HEK293 (cell line): ENCODE data around the gene WWTR1.

Experiments
- CTCF ChIA-PET: fragments of 350-600 bp; formaldehyde crosslinking; extraction: SDS; loops from one replicate; lab custom pipeline; 2021; ENCODE audit warnings: antibody characterized with exemption; lab: Yijun Ruan, JAX
- POLR2A ChIA-PET: fragments of 300-600 bp; formaldehyde crosslinking; extraction: SDS; loops from one replicate; lab custom pipeline; 2020; ENCODE audit warnings: antibody characterized with exemption, inconsistent platforms; lab: Yijun Ruan, JAX
- H3K27ac ChIP-seq: fragments of 200-500 bp; sonication (Bioruptor generic); 2 replicates; pipeline ENCODE4 v1.5.1; 2014; ENCODE audit warnings: low read depth, low read length, control low read depth, inconsistent platforms; ENCODE audit errors: extremely low read depth
- H3K36me3 ChIP-seq, 2 experiments: fragments of 200-500 bp in 1 of 2; sonication (Bioruptor generic) in 1 of 2; 1 replicate in 1 of 2; 2 replicates in 1 of 2; pipeline ENCODE4 v1.5.1; 2014 to 2017; ENCODE audit warnings: inconsistent platforms in 2 of 2, low read length in 2 of 2; ENCODE audit not compliant: control insufficient read depth in 2 of 2, insufficient read depth in 1 of 2
- H3K4me1 ChIP-seq: fragments of 200-500 bp; sonication (Bioruptor generic); 2 replicates; pipeline ENCODE4 v1.5.1; 2014; ENCODE audit warnings: mild to moderate bottlenecking, low read length, inconsistent platforms; ENCODE audit not compliant: control insufficient read depth, insufficient read depth
- H3K4me3 ChIP-seq: 2 replicates; pipeline ENCODE4 v1.5.1; 2011; ENCODE audit warnings: low read depth, mild to moderate bottlenecking, control low read depth, low read length, moderate library complexity
- H3K9me3 ChIP-seq: fragments of 200-500 bp; sonication (Bioruptor generic); 2 replicates; pipeline ENCODE4 v1.5.1; 2014; ENCODE audit warnings: low read depth, low read length, inconsistent platforms; ENCODE audit not compliant: control insufficient read depth, insufficient read depth
- BCL11B ChIP-seq: fragments of 450-650 bp; formaldehyde crosslinking; IDR thresholded peaks from 2 replicates; pipeline ENCODE4 v1.5.1; 2016; ENCODE audit warnings: low read depth, missing biosample characterization, missing genetic modification characterization
- GFI1B ChIP-seq: fragments of 450-650 bp; formaldehyde crosslinking; IDR thresholded peaks from 2 replicates; pipeline ENCODE4 v1.5.1; 2016; ENCODE audit warnings: missing biosample characterization, missing genetic modification characterization
- KLF7 ChIP-seq: fragments of 450-650 bp; formaldehyde crosslinking; IDR thresholded peaks from 2 replicates; pipeline ENCODE4 v1.5.1; 2016; ENCODE audit warnings: missing biosample characterization, missing genetic modification characterization, borderline replicate concordance
- SALL2 ChIP-seq: fragments of 450-650 bp; formaldehyde crosslinking; IDR thresholded peaks from 2 replicates; pipeline ENCODE4 v1.5.0; 2017; ENCODE audit warnings: missing biosample characterization, mild to moderate bottlenecking, missing genetic modification characterization, borderline replicate concordance
- SP3 ChIP-seq: fragments of 450-650 bp; formaldehyde crosslinking; IDR thresholded peaks from 2 replicates; pipeline ENCODE4 v1.5.1; 2016; ENCODE audit warnings: missing biosample characterization, missing genetic modification characterization
- TRIM28 ChIP-seq: IDR thresholded peaks from 2 replicates; pipeline ENCODE4 v1.6.1; 2011; ENCODE audit warnings: low read length, control low read depth, borderline replicate concordance
- ZBTB48 ChIP-seq: fragments of 450-650 bp; formaldehyde crosslinking; IDR thresholded peaks from 2 replicates; pipeline ENCODE4 v1.5.1; 2016; ENCODE audit warnings: missing biosample characterization, missing genetic modification characterization
- ZNF140 ChIP-seq: fragments of 450-650 bp; formaldehyde crosslinking; IDR thresholded peaks from 2 replicates; pipeline ENCODE4 v1.5.1; 2016; ENCODE audit warnings: missing biosample characterization, missing genetic modification characterization
- ZNF155 ChIP-seq: fragments of 450-650 bp; formaldehyde crosslinking; IDR thresholded peaks from 2 replicates; pipeline ENCODE4 v1.5.1; 2016; ENCODE audit warnings: missing biosample characterization, missing genetic modification characterization
- ZNF169 ChIP-seq: fragments of 450-650 bp; formaldehyde crosslinking; IDR thresholded peaks from 2 replicates; pipeline ENCODE4 v1.5.1; 2016; ENCODE audit warnings: missing biosample characterization, missing genetic modification characterization
- ZNF239 ChIP-seq: fragments of 450-650 bp; formaldehyde crosslinking; IDR thresholded peaks from 2 replicates; pipeline ENCODE4 v1.5.1; 2016; ENCODE audit warnings: missing biosample characterization, missing genetic modification characterization
- ZNF366 ChIP-seq: fragments of 450-650 bp; formaldehyde crosslinking; conservative IDR thresholded peaks from 2 replicates; pipeline ENCODE4 v1.5.1; 2016; ENCODE audit warnings: missing biosample characterization, missing genetic modification characterization
- ZNF561 ChIP-seq: fragments of 450-650 bp; IDR thresholded peaks from 2 replicates; pipeline ENCODE4 v1.5.1; 2018; ENCODE audit warnings: missing biosample characterization, missing genetic modification characterization, borderline replicate concordance
- ZNF747 ChIP-seq: fragments of 450-650 bp; formaldehyde crosslinking; IDR thresholded peaks from 2 replicates; pipeline ENCODE4 v1.5.1; 2016; ENCODE audit warnings: missing biosample characterization, missing genetic modification characterization
- ZNF776 ChIP-seq: fragments of 450-650 bp; formaldehyde crosslinking; IDR thresholded peaks from 2 replicates; pipeline ENCODE4 v1.5.0; 2017; ENCODE audit warnings: missing biosample characterization, missing genetic modification characterization, borderline replicate concordance
- TF ChIP-seq, protein P1 (sequence below): fragments of 450-650 bp; formaldehyde crosslinking; IDR thresholded peaks from 2 replicates; pipeline ENCODE4 v1.5.1; 2017; ENCODE audit warnings: missing biosample characterization, missing genetic modification characterization
- TF ChIP-seq, protein P2 (sequence below): fragments of 450-650 bp; formaldehyde crosslinking; IDR thresholded peaks from 2 replicates; pipeline ENCODE4 v1.5.1; 2016; ENCODE audit warnings: missing biosample characterization, missing genetic modification characterization
- TF ChIP-seq, protein P3 (sequence below): fragments of 450-650 bp; formaldehyde crosslinking; IDR thresholded peaks from 2 replicates; pipeline ENCODE4 v1.5.1; 2016; ENCODE audit warnings: missing biosample characterization, missing genetic modification characterization

The WWTR1 gene

DNA sequence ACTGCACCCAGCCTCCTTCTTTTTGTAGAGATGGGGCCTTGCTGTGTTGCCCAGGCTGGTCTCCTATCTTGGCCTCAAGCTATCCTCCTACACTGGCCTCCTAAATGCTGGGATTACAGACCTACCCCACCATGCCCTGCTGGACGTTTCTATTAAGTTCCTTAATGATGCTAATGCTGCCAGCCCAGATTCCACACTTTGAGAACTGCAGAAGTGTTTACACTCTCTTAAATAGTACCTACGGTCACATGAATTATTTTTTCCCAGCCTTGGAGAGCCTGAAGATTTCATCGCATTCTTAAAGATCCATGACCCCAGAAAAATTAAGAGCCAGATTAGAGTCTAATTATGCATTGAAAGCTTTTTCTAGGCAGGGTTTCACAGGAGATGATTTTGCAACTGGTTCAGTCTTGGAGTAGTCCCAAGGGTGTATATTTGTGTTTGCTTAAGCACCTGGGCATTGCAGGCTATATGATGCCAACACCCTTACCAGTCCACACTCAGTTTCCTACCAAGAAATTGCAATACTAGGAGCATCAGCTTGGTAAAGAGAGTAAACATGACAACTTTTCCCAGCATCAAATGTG lies 146.7 kb downstream of the WWTR1 start:
- H3K27ac ChIP-seq: no peak overlapping the region
- no peaks in the 10 kb centered on the region for H3K9me3 ChIP-seq
- H3K4me3 ChIP-seq: no peak overlapping the region
- TF ChIP-seq ZNF561 (tag by site-specific recombination) (no peak), SALL2 (tag by site-specific recombination) (no peak), KLF7 (tag by site-specific recombination) (no peak), ZNF747 (tag by site-specific recombination) (no peak), ZNF776 (tag by site-specific recombination) (no peak), ZNF155 (tag by site-specific recombination) (no peak), ZNF169 (tag by site-specific recombination) (no peak), ZNF140 (tag by site-specific recombination) (no peak), ZNF239 (tag by site-specific recombination) (no peak), GFI1B (tag by site-specific recombination) (no peak), BCL11B (tag by site-specific recombination) (no peak), TRIM28 (no peak)
- TF ChIP-seq, protein P1, sequence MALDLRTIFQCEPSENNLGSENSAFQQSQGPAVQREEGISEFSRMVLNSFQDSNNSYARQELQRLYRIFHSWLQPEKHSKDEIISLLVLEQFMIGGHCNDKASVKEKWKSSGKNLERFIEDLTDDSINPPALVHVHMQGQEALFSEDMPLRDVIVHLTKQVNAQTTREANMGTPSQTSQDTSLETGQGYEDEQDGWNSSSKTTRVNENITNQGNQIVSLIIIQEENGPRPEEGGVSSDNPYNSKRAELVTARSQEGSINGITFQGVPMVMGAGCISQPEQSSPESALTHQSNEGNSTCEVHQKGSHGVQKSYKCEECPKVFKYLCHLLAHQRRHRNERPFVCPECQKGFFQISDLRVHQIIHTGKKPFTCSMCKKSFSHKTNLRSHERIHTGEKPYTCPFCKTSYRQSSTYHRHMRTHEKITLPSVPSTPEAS (tag by site-specific recombination): no peak
- TF ChIP-seq, protein P2, sequence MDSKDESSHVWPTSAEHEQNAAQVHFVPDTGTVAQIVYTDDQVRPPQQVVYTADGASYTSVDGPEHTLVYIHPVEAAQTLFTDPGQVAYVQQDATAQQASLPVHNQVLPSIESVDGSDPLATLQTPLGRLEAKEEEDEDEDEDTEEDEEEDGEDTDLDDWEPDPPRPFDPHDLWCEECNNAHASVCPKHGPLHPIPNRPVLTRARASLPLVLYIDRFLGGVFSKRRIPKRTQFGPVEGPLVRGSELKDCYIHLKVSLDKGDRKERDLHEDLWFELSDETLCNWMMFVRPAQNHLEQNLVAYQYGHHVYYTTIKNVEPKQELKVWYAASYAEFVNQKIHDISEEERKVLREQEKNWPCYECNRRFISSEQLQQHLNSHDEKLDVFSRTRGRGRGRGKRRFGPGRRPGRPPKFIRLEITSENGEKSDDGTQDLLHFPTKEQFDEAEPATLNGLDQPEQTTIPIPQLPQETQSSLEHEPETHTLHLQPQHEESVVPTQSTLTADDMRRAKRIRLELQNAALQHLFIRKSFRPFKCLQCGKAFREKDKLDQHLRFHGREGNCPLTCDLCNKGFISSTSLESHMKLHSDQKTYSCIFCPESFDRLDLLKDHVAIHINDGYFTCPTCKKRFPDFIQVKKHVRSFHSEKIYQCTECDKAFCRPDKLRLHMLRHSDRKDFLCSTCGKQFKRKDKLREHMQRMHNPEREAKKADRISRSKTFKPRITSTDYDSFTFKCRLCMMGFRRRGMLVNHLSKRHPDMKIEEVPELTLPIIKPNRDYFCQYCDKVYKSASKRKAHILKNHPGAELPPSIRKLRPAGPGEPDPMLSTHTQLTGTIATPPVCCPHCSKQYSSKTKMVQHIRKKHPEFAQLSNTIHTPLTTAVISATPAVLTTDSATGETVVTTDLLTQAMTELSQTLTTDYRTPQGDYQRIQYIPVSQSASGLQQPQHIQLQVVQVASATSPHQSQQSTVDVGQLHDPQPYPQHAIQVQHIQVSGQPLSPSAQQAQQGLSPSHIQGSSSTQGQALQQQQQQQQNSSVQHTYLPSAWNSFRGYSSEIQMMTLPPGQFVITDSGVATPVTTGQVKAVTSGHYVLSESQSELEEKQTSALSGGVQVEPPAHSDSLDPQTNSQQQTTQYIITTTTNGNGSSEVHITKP (tag by site-specific recombination): no peak
- ChIA-PET CTCF (interaction anchor here (0.6 to 1.8 kb wide), 6 partner anchors 19 to 504 kb away, joined by 3 to 6 read pairs (median 4); no protein-coding TSS in a partner anchor), POLR2A (no interaction called here)
- H3K4me1 ChIP-seq: no peaks in the 10 kb centered on the region
- H3K36me3 ChIP-seq: no peaks in the 10 kb centered on the region

DNA sequence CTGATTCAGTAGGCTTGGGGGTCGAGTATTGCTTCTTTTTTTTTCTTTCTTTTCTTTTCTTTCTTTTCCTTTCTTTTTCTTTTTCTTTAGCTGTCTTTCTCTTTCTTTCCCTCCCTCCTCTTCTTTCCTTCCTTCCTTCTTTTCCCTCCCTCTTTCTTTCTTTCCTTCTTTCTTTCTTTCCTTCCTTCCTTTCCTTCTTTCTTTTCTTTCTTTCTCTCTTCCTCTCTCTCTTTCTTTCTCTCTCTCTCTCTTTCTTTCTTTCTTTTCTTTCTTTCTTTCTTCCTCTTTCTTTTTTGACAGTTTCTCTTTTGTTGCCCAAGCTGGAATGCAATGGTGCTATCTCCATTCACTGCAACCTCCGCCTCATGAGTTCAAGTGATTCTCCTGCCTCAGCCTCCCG lies 147.3 kb downstream of the WWTR1 start:
- CTCF ChIA-PET: interaction anchor here (0.5 to 0.6 kb wide), 2 partner anchors 195 to 405 kb away, joined by 3 read pairs; no protein-coding TSS in a partner anchor
- H3K27ac ChIP-seq: no peak overlapping the region
- POLR2A ChIA-PET: no interaction called here
- H3K9me3 ChIP-seq: no peaks in the 10 kb centered on the region
- TF ChIP-seq ZNF366 (peak; percentile 83), SP3 (tag by site-specific recombination) (no peak), ZBTB48 (no peak)
- TF ChIP-seq, protein P3, sequence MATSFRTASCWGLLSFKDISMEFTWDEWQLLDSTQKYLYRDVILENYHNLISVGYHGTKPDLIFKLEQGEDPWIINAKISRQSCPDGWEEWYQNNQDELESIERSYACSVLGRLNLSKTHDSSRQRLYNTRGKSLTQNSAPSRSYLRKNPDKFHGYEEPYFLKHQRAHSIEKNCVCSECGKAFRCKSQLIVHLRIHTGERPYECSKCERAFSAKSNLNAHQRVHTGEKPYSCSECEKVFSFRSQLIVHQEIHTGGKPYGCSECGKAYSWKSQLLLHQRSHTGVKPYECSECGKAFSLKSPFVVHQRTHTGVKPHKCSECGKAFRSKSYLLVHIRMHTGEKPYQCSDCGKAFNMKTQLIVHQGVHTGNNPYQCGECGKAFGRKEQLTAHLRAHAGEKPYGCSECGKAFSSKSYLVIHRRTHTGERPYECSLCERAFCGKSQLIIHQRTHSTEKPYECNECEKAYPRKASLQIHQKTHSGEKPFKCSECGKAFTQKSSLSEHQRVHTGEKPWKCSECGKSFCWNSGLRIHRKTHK: no peak
- TF ChIP-seq, all 188 proteins: peak for 1
- no peak overlapping the region for H3K4me3 ChIP-seq
- no peaks in the 10 kb centered on the region for H3K4me1 ChIP-seq
- H3K36me3 ChIP-seq: no peaks in the 10 kb centered on the region
